Renal pelvis (tissue), 12 donors: ENCODE results near the gene CAPN5. TPM values are rescaled to one million over a fixed set of nuclear protein-coding genes. Genes with fewer than 3 reads are reported as not detected.
A peak's percentile ranks its signal among the peaks of the same experiment; 100 is the strongest.
"Not testable (repeated sequence)": the region's sequence is repeated elsewhere in the genome, so short reads cannot be mapped to it uniquely, and the experiment has no call there.

Experiments
- DNase-seq: peaks from one replicate; pipeline ENCODE4 v3.0.0-alpha.2; 2013
- long read RNA-seq, 16 experiments: transcript quantifications; one replicate each; lab custom pipeline, GENCODE V29; 2026
- polyA plus RNA-seq, 3 donors: library from polyadenylated mRNA; unstranded; fragments of 120-200 nt; gene quantifications; one replicate each; pipeline ENCODE4 v1.2.1, GENCODE V29; 2013; ENCODE audit not compliant: insufficient read length in 3 of 3

CAPN5 gene
- polyA plus RNA-seq, result 10 to 100 TPM; 30.0 to 34.0 (median 30.5) TPM
- long read RNA-seq, donor 1, full-length matches to known transcripts, result 5 of 11 reads
- long read RNA-seq, donor 1, partial matches to known transcripts, result 6 of 11 reads
- long read RNA-seq, donor 1, other reads (novel, unspliced or antisense), result 0 of 11 reads
- long read RNA-seq, donor 2, full-length matches to known transcripts, result 6 of 6 reads
- long read RNA-seq, donor 2, partial matches to known transcripts, result 0 of 6 reads
- long read RNA-seq, donor 2, other reads (novel, unspliced or antisense), result 0 of 6 reads
- long read RNA-seq, donor 3, full-length matches to known transcripts, result 6 of 6 reads
- long read RNA-seq, donor 3, partial matches to known transcripts, result 0 of 6 reads
- long read RNA-seq, donor 3, other reads (novel, unspliced or antisense), result 0 of 6 reads
- long read RNA-seq, donor 4, full-length matches to known transcripts, result 2 of 2 reads
- long read RNA-seq, donor 4, partial matches to known transcripts, result 0 of 2 reads
- long read RNA-seq, donor 4, other reads (novel, unspliced or antisense), result 0 of 2 reads
- long read RNA-seq, donor 5, full-length matches to known transcripts, result 3 of 3 reads
- long read RNA-seq, donor 5, partial matches to known transcripts, result 0 of 3 reads
- long read RNA-seq, donor 5, other reads (novel, unspliced or antisense), result 0 of 3 reads
- long read RNA-seq, donor 6, full-length matches to known transcripts, result 2 of 16 reads
- long read RNA-seq, donor 6, partial matches to known transcripts, result 14 of 16 reads
- long read RNA-seq, donor 6, other reads (novel, unspliced or antisense), result 0 of 16 reads
- long read RNA-seq, donor 7, full-length matches to known transcripts, result 6 of 23 reads
- long read RNA-seq, donor 7, partial matches to known transcripts, result 17 of 23 reads
- long read RNA-seq, donor 7, other reads (novel, unspliced or antisense), result 0 of 23 reads
- long read RNA-seq, donor 8, full-length matches to known transcripts, result 1 of 1 reads
- long read RNA-seq, donor 8, partial matches to known transcripts, result 0 of 1 reads
- long read RNA-seq, donor 8, other reads (novel, unspliced or antisense), result 0 of 1 reads
- long read RNA-seq, donor 9, full-length matches to known transcripts, result 4 of 4 reads
- long read RNA-seq, donor 9, partial matches to known transcripts, result 0 of 4 reads
- long read RNA-seq, donor 9, other reads (novel, unspliced or antisense), result 0 of 4 reads
- long read RNA-seq, donor 10, full-length matches to known transcripts, result 7 of 7 reads
- long read RNA-seq, donor 10, partial matches to known transcripts, result 0 of 7 reads
- long read RNA-seq, donor 10, other reads (novel, unspliced or antisense), result 0 of 7 reads
- long read RNA-seq, donor 11, full-length matches to known transcripts, result 5 of 16 reads
- long read RNA-seq, donor 11, partial matches to known transcripts, result 11 of 16 reads
- long read RNA-seq, donor 11, other reads (novel, unspliced or antisense), result 0 of 16 reads
- long read RNA-seq, donor 12, full-length matches to known transcripts, result 4 of 9 reads
- long read RNA-seq, donor 12, partial matches to known transcripts, result 5 of 9 reads
- long read RNA-seq, donor 12, other reads (novel, unspliced or antisense), result 0 of 9 reads
- long read RNA-seq, donor 13, full-length matches to known transcripts, result 6 of 11 reads
- long read RNA-seq, donor 13, partial matches to known transcripts, result 5 of 11 reads
- long read RNA-seq, donor 13, other reads (novel, unspliced or antisense), result 0 of 11 reads
- long read RNA-seq, donor 14, result 0 reads
- long read RNA-seq, donor 15, full-length matches to known transcripts, result 15 of 15 reads
- long read RNA-seq, donor 15, partial matches to known transcripts, result 0 of 15 reads
- long read RNA-seq, donor 15, other reads (novel, unspliced or antisense), result 0 of 15 reads
- long read RNA-seq, donor 16, full-length matches to known transcripts, result 9 of 17 reads
- long read RNA-seq, donor 16, partial matches to known transcripts, result 8 of 17 reads
- long read RNA-seq, donor 16, other reads (novel, unspliced or antisense), result 0 of 17 reads

- peak; percentile 95 for DNase-seq
Measured at GRCh38 chr11:77066229-77067042, at the start of gene CAPN5. TSS of gene CAPN5 (plus strand) at chr11:77066971. CDS start at chr11:77084887, 17,916 bp downstream.

DNA sequence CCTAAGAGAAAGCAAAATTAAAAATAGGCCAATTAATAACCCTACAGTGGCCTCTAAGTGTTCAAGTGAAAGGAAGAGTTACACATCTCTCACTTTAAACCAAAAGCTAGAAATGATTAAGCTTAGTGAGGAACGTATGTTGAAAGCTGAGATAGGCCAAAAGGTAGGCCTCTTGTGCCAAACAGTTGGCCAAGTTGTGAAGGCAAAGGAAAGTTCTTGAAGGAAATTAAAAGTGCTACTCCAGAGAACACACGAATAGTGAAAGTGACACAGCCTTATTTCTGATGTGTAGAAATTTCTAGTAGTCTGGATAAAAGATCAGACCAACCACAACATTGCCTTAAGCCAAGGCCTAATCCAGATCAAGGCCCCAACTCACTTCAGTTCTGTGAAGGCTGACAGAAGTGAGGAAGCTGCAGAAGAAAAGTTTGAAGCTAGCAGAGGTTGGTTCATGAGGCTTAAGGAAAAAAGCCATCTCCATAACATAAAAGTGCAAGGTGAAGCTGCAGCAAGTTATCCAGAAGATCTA, 48.3 kb upstream of the CAPN5 start:
- DNase-seq, result not testable (repeated sequence)

DNA sequence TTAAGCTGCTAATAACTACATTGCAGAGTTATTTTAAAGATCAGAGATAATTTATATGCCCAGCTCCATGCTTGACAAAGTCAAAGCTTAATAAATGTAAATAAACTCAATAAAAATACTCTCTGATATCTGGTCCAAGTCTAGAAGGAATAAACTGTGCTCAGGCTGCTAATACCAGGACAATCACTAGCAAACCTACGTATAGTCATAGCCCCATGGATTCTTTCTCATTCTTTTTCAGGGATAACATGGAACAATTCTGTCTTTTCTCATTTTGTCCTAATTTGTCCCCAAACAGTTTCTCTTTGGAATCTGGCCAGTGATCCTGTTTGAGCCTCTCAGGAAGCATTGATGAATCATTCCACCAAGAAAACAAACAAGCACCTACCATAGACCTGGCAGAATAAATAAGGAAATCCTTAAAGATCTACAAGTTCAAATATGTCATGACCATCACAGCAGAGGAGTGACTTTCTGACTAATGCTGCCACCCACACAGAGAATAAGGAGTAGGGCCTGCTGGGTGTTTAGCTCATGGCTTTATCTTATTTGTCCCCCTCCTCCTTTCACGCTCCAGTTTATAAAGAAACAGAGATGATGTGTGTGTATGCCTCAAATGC, 46.7 kb upstream of the CAPN5 start:
- DNase-seq, result no peak

- no peak for DNase-seq
Measured at GRCh38 chr11:77020734-77021133, 46.0 kb upstream of the CAPN5 start.

- DNase-seq, result no peak
Measured at GRCh38 chr11:77024745-77025144, 42.0 kb upstream of the CAPN5 start.

- DNase-seq, result no peak
Measured at GRCh38 chr11:77026221-77026620, 40.5 kb upstream of the CAPN5 start.

DNA sequence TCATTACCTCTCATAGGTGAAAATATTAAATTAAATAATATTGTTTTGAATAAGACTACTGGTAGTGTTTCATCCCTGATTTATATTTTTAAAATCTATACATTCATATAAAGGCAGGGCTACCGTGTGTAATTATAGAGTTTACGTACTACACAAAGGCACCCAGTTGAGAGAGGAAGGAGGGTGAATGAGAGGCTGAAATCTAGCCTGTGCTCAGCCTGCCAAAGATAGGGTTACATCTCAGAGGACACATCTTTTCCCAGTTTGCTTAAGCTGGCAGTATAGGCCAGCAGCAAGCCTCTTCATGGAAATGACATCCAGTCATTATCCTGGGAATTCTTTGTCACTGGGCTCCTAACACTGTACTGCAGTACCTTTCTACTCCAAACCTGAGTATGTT, 40.0 kb upstream of the CAPN5 start:
- DNase-seq, result no peak

GRCh38 chr11:77027275-77027674, 39.5 kb upstream of the CAPN5 start:
- DNase-seq, result no peak

- no peak for DNase-seq
Measured at GRCh38 chr11:77029829-77030228, 36.9 kb upstream of the CAPN5 start.

- DNase-seq, result no peak
Measured at GRCh38 chr11:77030834-77031414, 35.8 kb upstream of the CAPN5 start.

DNA sequence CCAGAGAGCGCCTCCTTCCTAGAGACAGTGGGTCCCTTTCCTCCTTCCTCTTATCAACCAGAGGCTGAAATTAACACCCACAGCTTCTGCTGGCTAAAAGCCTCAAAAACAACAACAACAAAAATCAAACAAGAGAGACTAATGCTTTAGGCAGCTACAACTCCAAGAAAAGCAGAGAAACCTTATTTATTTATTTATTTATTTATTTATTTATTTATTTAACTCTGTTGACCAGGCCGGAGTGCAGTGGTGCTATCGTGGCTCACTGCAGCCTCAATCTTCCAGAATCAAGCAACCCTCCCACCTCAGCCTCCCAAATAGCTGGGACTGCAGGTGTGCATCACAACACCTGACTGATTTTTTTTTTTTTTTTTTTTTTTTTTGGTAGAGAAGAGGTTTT, 35.2 kb upstream of the CAPN5 start:
- no peak for DNase-seq

GRCh38 chr11:77035039-77035438, 31.7 kb upstream of the CAPN5 start:
- no peak for DNase-seq

- no peak for DNase-seq
Measured at GRCh38 chr11:77035580-77035979, 31.2 kb upstream of the CAPN5 start.

DNA sequence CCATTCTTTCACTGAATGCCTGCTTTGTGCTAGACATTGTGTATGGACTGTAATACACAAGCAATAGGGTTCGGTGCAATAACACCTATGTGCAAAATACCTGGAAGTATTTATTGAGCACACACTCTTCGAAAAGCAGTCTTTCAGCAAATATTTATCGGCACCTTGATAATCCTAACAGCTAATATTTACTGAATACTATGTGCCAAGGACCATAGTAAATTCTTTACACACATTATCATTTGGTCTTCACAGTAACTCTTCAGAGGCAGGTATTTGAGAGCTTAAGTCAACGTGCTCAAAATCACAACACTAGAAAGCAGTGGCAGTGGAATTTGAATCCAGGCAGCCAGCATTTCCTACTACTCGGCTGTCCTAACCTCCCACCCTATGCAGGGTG, 30.4 kb upstream of the CAPN5 start:
- DNase-seq, result no peak

- DNase-seq, result no peak
Measured at GRCh38 chr11:77037057-77037456, 29.7 kb upstream of the CAPN5 start.

DNA sequence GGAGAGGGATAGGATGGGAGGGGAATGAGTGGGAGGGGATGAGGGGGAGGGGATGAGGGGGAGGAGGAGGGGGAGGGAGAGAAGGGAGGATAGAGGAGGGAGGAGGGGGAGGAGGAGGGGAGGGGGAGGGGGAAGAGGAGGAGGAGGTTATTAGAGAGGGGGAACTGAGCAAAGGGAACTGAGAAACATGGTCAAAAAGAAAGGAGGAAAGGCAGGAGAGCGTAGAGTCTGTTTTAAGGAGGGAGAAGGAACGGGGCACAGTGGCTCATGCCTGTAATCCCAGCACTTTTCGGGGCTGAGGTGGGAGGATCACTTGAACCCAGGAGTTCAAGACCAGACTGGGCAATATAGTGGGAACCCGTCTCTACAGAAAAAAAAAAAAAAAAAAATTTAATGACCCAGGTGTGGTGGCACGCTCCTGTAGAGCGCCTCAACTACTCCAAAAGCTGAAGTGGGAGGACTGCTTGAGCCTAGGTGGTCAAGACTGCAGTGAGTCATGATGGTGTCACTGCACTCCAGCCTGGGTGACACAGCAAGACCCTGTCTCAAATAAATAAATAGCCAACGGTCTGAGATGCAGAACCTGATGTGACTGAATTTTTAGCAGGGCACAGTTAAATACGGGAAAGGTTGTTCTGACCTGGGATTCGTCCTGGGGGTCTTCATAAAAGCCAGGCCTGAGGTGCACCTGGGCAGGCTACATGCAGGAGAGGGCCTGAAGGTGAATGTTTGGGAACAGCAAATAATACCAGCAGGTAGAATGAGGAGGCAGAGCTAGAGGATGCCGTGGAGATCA, 28.5 kb upstream of the CAPN5 start:
- no peak for DNase-seq

- DNase-seq, result no peak
Measured at GRCh38 chr11:77038825-77039326, 27.9 kb upstream of the CAPN5 start.
